Measurements from ENCODE around the gene OR2V1. TPM values are rescaled to one million over a fixed set of nuclear protein-coding genes. Genes with fewer than 3 reads are reported as not detected.
"Not testable (repeated sequence)": the region's sequence is repeated elsewhere in the genome, so short reads cannot be mapped to it uniquely, and the experiment has no call there.

Gene OR2V1
- total RNA-seq, 1 donor from 2014 or later: not detected

- Mint-ChIP-seq H3K4me3 (ENCODE audit: unreplicated experiment) (no peak overlapping the region), H3K4me1 (ENCODE audit: unreplicated experiment) (peaks cover 23% of the 10 kb centered on the region), H3K27me3 (ENCODE audit: unreplicated experiment) (peaks cover 16% of the 10 kb centered on the region), H3K36me3 (ENCODE audit: unreplicated experiment) (no peaks in the 10 kb centered on the region), H3K9me3 (ENCODE audit: unreplicated experiment) (peaks cover 6% of the 10 kb centered on the region), H3K27ac (ENCODE audit: unreplicated experiment) (no peak overlapping the region)
- no peak for DNase-seq (ENCODE audit: extremely low spot score, unreplicated experiment)
- TF ChIP-seq, protein P1, sequence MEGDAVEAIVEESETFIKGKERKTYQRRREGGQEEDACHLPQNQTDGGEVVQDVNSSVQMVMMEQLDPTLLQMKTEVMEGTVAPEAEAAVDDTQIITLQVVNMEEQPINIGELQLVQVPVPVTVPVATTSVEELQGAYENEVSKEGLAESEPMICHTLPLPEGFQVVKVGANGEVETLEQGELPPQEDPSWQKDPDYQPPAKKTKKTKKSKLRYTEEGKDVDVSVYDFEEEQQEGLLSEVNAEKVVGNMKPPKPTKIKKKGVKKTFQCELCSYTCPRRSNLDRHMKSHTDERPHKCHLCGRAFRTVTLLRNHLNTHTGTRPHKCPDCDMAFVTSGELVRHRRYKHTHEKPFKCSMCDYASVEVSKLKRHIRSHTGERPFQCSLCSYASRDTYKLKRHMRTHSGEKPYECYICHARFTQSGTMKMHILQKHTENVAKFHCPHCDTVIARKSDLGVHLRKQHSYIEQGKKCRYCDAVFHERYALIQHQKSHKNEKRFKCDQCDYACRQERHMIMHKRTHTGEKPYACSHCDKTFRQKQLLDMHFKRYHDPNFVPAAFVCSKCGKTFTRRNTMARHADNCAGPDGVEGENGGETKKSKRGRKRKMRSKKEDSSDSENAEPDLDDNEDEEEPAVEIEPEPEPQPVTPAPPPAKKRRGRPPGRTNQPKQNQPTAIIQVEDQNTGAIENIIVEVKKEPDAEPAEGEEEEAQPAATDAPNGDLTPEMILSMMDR (IDR thresholded peaks at IDR 0.05): no peak
These were observed 545 bp upstream of the OR2V1 start for GRCh38 chr5:181131514-181131913.

DNA sequence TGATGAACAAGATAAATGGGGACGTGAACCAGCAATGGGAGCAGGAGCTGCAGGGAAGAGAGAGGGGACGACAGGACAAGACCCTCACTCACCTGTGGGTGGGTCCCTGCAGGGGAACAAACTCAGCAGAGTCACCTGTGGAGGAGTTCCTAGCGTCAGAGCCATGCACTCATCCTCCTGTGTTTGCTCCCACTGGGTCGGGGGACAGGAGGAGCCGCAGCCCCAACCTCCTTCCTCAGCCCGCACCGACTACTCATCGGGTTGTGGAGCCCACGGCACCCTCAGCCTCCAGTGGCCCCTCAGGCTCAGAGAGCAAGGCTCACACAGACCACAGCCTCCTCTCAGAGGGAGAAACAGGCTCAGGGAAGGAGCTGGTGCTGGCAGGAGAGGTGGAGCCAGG lies 888 bp downstream of the OR2V1 start:
- not testable (repeated sequence) for H3K4me3 Mint-ChIP-seq (ENCODE audit: unreplicated experiment); H3K9me3 Mint-ChIP-seq (ENCODE audit: unreplicated experiment); H3K27ac Mint-ChIP-seq (ENCODE audit: unreplicated experiment); DNase-seq (ENCODE audit: extremely low spot score, unreplicated experiment); H3K36me3 Mint-ChIP-seq (ENCODE audit: unreplicated experiment)
- Mint-ChIP-seq H3K4me1 (ENCODE audit: unreplicated experiment) (peaks cover 19% of the 10 kb centered on the region), H3K27me3 (ENCODE audit: unreplicated experiment) (peaks cover 20% of the 10 kb centered on the region)

DNA sequence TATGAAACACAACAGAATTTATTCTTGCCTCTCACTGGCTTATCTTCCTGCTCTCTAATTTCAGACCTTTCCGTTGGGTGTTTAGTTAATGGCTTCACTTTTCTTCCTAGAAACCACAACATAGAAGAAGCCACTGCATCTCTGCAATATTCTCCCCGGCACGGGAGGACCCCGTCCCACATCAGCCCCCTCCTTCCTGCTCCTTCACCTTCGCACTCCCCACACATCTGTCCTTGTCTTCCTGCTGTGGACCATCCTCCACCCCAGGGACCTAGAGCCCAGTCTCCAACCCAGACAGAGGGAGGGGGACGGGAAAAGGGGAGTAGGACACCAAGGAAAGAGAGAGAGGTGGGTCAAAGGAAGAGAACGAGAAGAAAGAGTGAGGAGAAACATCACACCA lies 1.4 kb downstream of the OR2V1 start:
- Mint-ChIP-seq H3K27ac (ENCODE audit: unreplicated experiment) (no peak overlapping the region), H3K27me3 (ENCODE audit: unreplicated experiment) (peaks cover 20% of the 10 kb centered on the region)
- DNase-seq (ENCODE audit: extremely low spot score, unreplicated experiment): no peak

DNA sequence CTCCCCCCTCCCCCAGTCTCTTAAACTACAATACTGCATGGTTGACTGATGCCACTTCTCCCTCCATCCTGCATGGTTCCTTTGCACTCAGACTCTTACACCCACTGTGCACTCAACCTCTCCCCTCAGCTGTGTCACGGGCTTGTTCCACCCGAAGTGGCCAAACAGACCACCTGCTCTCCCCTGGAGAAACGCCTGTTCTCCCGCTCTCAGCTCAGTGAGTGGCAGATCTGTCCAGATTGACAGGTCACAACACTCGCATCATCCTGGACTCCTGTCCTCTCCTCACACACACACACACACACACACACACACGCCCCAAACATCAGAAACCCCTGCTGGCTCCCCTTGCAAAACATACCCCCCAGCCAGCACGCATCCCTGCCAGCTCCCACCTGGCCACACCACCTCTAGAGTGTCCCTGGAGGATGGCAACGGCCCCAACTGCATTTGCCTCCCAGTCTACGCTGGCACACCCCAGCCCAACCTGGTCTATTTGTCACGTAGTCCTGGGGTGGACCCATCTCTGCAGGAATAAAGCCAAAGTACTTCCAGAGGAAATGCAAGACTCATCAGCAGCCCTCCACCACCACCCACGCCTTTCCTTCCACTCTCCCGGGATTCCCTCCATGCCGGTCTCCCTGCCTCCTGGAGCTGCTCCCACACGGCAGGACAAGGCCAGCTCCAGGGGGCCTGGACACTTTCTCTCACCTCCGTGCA lies 2.9 kb downstream of the OR2V1 start:
- no peak overlapping the region for H3K27ac Mint-ChIP-seq (ENCODE audit: unreplicated experiment)
- H3K27me3 Mint-ChIP-seq (ENCODE audit: unreplicated experiment): peaks cover 22% of the 10 kb centered on the region
- TF ChIP-seq, protein P1 (IDR thresholded peaks at IDR 0.05): no peak
- DNase-seq (ENCODE audit: extremely low spot score, unreplicated experiment): no peak
- H3K36me3 Mint-ChIP-seq (ENCODE audit: unreplicated experiment): no peaks in the 10 kb centered on the region
- peaks cover 6% of the 10 kb centered on the region for H3K9me3 Mint-ChIP-seq (ENCODE audit: unreplicated experiment)
- H3K4me3 Mint-ChIP-seq (ENCODE audit: unreplicated experiment): no peak overlapping the region
- peaks cover 3% of the 10 kb centered on the region for H3K4me1 Mint-ChIP-seq (ENCODE audit: unreplicated experiment)

More for the DNA sequence above, 1.4 kb downstream of the OR2V1 start:
- no peak overlapping the region for H3K4me3 Mint-ChIP-seq (ENCODE audit: unreplicated experiment)
- H3K4me1 Mint-ChIP-seq (ENCODE audit: unreplicated experiment): peaks cover 15% of the 10 kb centered on the region
- H3K9me3 Mint-ChIP-seq (ENCODE audit: unreplicated experiment): peaks cover 10% of the 10 kb centered on the region
- TF ChIP-seq, protein P1 (IDR thresholded peaks at IDR 0.05): no peak
- H3K36me3 Mint-ChIP-seq (ENCODE audit: unreplicated experiment): no peaks in the 10 kb centered on the region

DNA sequence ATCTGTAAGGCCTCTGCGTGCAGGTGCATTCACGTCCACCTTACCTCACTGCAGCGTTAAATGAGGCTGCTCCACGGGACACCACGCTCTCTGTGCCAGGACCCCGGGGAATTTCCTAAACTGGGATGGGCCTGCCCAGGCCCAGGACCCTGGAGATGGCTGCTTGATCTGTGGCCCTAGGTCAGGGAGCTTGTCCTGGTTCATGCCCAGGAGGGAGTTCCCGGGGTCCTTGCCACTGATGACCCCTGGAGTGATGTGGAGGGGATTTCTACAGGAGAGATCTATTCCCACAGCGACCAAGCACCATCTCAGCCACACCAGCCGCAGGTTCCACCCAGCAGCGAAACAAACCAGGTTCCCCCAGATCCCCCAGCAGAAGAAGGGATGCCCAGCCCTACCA lies 3.5 kb downstream of the OR2V1 start:
- no peak overlapping the region for H3K4me3 Mint-ChIP-seq (ENCODE audit: unreplicated experiment)
- TF ChIP-seq, protein P1 (IDR thresholded peaks at IDR 0.05): no peak
- DNase-seq (ENCODE audit: extremely low spot score, unreplicated experiment): no peak
- H3K4me1 Mint-ChIP-seq (ENCODE audit: unreplicated experiment): no peaks in the 10 kb centered on the region
- H3K36me3 Mint-ChIP-seq (ENCODE audit: unreplicated experiment): no peaks in the 10 kb centered on the region
- no peak overlapping the region for H3K27ac Mint-ChIP-seq (ENCODE audit: unreplicated experiment)
- peaks cover 26% of the 10 kb centered on the region for H3K27me3 Mint-ChIP-seq (ENCODE audit: unreplicated experiment)
- H3K9me3 Mint-ChIP-seq (ENCODE audit: unreplicated experiment): peaks cover 6% of the 10 kb centered on the region

Measured in osteocyte (in vitro differentiated cells).